ENCODE data around the gene NRG3.

DNA sequence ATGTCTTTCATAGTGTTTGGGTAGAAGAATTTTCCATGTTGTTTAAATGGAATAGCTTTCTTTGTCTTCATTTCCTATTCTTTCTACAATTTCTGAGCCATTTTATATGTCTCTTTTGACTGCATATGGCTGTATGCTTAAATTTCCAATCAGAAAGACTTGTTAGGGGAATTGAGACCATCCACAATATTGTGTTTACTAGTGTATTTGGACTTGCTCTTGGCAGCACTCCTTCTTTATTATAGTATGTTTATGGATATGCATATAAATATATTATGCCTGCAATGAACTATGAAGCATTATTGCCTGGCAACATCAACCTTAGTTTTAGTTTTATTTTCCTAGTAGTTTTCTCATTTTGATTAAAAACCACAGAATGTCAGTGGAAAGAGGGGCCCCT is 92.7 kb downstream of the NRG3 start:
- TF ChIP-seq BHLHE40 (IDR thresholded peaks at IDR 0.05; ENCODE audit: low read depth, low read length) (no peak), CTCF (conservative IDR thresholded peaks at IDR 0.05; ENCODE audit: low read depth, low read length) (no peak)

All from IMR-90 (cell line).